Suprapubic skin (tissue), 4 donors: Measurements from ENCODE around the gene MPC2. TPM values are rescaled to one million over a fixed set of nuclear protein-coding genes. Genes with fewer than 3 reads are reported as not detected.

Experiments
- DNase-seq, 2 donors: peaks; one replicate each; pipeline ENCODE4 v3.0.0-alpha.2; 2019; ENCODE audit warnings: low spot score in 2 of 2
- H3K27ac ChIP-seq: fragments of 200-600 bp; sonication (generic); one replicate; pipeline ENCODE4 v1.5.1; 2019
- H3K27me3 ChIP-seq: fragments of 200-600 bp; sonication (generic); one replicate; pipeline ENCODE4 v1.5.1; 2019
- H3K36me3 ChIP-seq: fragments of 200-600 bp; sonication (generic); one replicate; pipeline ENCODE4 v1.5.1; 2019
- H3K4me1 ChIP-seq: fragments of 200-600 bp; sonication (generic); one replicate; pipeline ENCODE4 v1.5.1; 2019
- H3K4me3 ChIP-seq: fragments of 200-600 bp; sonication (generic); one replicate; pipeline ENCODE4 v1.5.1; 2019; ENCODE audit warnings: mild to moderate bottlenecking
- H3K9me3 ChIP-seq: fragments of 200-600 bp; sonication (generic); one replicate; pipeline ENCODE4 v1.5.1; 2019
- CTCF ChIP-seq, 2 donors: fragments of 200-600 bp in 1 of 2; fragments of 450-650 bp in 1 of 2; sonication (generic) in 1 of 2; IDR thresholded peaks; one replicate each; pipeline ENCODE4 v1.5.1; 2016 to 2019; ENCODE audit warnings: antibody characterized with exemption in 2 of 2, mild to moderate bottlenecking in 1 of 2, moderate library complexity in 1 of 2
- EP300 ChIP-seq: sonication (generic); formaldehyde crosslinking; IDR thresholded peaks from one replicate; pipeline ENCODE4 v1.6.1; 2017; ENCODE audit warnings: antibody characterized with exemption
- POLR2A ChIP-seq, 2 donors: fragments of 450-650 bp; IDR thresholded peaks; one replicate each; pipeline ENCODE4 v1.6.1; 2017; ENCODE audit warnings: antibody characterized with exemption in 2 of 2, mild to moderate bottlenecking in 2 of 2, moderate library complexity in 2 of 2
- POLR2AphosphoS5 ChIP-seq, 3 donors: sonication (generic); formaldehyde crosslinking; IDR thresholded peaks; one replicate each; pipeline ENCODE4 v1.6.1; 2017; ENCODE audit warnings: antibody characterized with exemption in 3 of 3
- WGBS: methylation state at CpG from one replicate; pipeline ENCODE4 v1.1.5; 2018; 5-methylcytosine and 5-hydroxymethylcytosine counted together
- total RNA-seq, 4 donors: library from RNA; depleted of rRNA; stranded (reverse); fragments of >200 nt; gene quantifications; one replicate each; pipeline ENCODE4 v1.1.0, GENCODE V29; 2016

Gene MPC2
- total RNA-seq, 4 donors from 2014 or later = 16.5 to 47.3 (median 34.4) TPM

DNA sequence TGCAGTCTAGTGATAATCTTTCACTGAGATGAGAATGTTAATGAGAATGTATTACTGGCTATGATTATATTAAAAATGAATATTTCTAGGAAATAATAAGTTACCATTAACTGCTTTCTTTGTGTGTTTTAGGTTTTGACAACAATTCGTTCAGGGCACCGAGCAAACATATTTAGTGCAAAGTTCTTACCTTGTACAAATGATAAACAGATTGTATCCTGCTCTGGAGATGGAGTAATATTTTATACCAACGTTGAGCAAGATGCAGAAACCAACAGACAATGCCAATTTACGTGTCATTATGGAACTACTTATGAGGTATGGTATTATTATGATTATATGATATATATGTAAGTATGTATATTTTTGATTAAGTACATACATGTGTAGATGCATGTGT, 37.8 kb upstream of the MPC2 start:
- TF ChIP-seq POLR2A (IDR thresholded peaks at IDR 0.05) (no peak), CTCF (IDR thresholded peaks at IDR 0.05) (no peak), POLR2AphosphoS5 (IDR thresholded peaks at IDR 0.05) (no peak), EP300 (no peak)
- peaks cover 44% of the 10 kb centered on the region for H3K36me3 ChIP-seq
- H3K27me3 ChIP-seq = no peaks in the 10 kb centered on the region
- H3K4me3 ChIP-seq = no peak overlapping the region
- no peak for DNase-seq
- WGBS = 84% methylated on average over 4 of the region's 4 CpGs
- H3K9me3 ChIP-seq = no peaks in the 10 kb centered on the region
- H3K4me1 ChIP-seq = peaks cover 9% of the 10 kb centered on the region
- H3K27ac ChIP-seq = no peak overlapping the region

- peaks cover 41% of the 10 kb centered on the region for H3K36me3 ChIP-seq
- no peak for TF ChIP-seq POLR2A (IDR thresholded peaks at IDR 0.05)
- TF ChIP-seq CTCF (IDR thresholded peaks at IDR 0.05) = no peak
- TF ChIP-seq EP300 = no peak
- no peak for TF ChIP-seq POLR2AphosphoS5 (IDR thresholded peaks at IDR 0.05)
- 81% methylated on average over 2 of the region's 2 CpGs for WGBS
Observed at GRCh38 chr1:167973832-167974231, 37.0 kb upstream of the MPC2 start.

GRCh38 chr1:167968569-167968968, 31.7 kb upstream of the MPC2 start:
- Histone ChIP-seq H3K4me1 (no peaks in the 10 kb centered on the region), H3K36me3 (peaks cover 18% of the 10 kb centered on the region), H3K27ac (no peak overlapping the region), H3K27me3 (no peaks in the 10 kb centered on the region), H3K9me3 (no peaks in the 10 kb centered on the region), H3K4me3 (no peak overlapping the region)
- TF ChIP-seq EP300 = no peak
- TF ChIP-seq POLR2A (IDR thresholded peaks at IDR 0.05) = no peak
- 79% methylated on average over 3 of the region's 3 CpGs for WGBS
- DNase-seq = no peak

More at GRCh38 chr1:167973832-167974231, 37.0 kb upstream of the MPC2 start:
- H3K27ac ChIP-seq = no peak overlapping the region
- H3K4me3 ChIP-seq = no peak overlapping the region
- DNase-seq = no peak
- H3K4me1 ChIP-seq = peaks cover 9% of the 10 kb centered on the region
- H3K9me3 ChIP-seq = no peaks in the 10 kb centered on the region
- no peaks in the 10 kb centered on the region for H3K27me3 ChIP-seq

DNA sequence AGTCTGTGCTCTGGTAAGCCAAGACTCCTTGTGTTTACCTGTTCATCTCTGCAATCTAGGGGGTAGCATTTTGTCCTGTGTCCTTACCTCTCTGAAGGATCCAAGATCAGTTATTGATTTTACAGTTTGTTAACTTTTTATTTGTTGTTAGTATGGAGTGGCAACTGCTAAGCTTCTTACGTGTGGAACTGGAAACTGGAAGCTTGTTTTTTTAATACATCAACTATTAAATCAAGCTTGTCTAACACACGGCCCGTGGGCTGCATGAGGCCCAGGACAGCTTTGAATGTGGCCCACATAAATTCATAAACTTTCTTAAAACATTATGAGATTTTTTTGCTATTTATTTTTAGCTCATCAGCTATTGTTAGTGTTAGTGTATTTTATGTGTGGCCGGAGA, 29.2 kb upstream of the MPC2 start:
- Histone ChIP-seq H3K9me3 (no peaks in the 10 kb centered on the region), H3K36me3 (peaks cover 12% of the 10 kb centered on the region), H3K27ac (no peak overlapping the region), H3K27me3 (no peaks in the 10 kb centered on the region), H3K4me1 (no peaks in the 10 kb centered on the region), H3K4me3 (no peak overlapping the region)
- no peak for DNase-seq
- WGBS = 88% methylated on average over 4 of the region's 4 CpGs
- TF ChIP-seq POLR2AphosphoS5 (IDR thresholded peaks at IDR 0.05) (no peak), POLR2A (IDR thresholded peaks at IDR 0.05) (no peak), EP300 (no peak), CTCF (IDR thresholded peaks at IDR 0.05) (no peak)

DNA sequence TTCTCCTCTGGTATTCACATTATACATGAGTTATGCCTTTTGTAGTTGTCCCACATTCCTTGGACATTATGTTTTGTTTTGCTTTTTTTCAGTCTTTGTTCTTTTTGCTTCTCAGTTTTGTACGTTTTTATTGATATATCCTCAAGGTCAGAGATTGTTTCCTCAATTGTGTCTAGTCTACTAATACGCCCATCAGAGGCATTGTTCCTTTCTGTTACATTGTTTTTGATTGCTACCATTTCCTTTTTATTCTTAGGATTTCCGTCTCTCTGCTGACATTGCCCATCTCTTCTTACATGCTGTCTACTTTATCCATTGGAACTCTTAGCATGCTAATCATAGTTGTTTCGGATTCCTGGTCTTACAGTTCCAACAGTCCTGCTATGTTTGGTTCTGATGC, 27.8 kb upstream of the MPC2 start:
- Histone ChIP-seq H3K36me3 (peaks cover 12% of the 10 kb centered on the region), H3K4me3 (no peak overlapping the region), H3K27me3 (no peaks in the 10 kb centered on the region), H3K27ac (no peak overlapping the region), H3K9me3 (no peaks in the 10 kb centered on the region), H3K4me1 (no peaks in the 10 kb centered on the region)
- 87% methylated on average over 4 of the region's 4 CpGs for WGBS
- TF ChIP-seq POLR2AphosphoS5 (IDR thresholded peaks at IDR 0.05) (no peak), POLR2A (IDR thresholded peaks at IDR 0.05) (no peak), EP300 (no peak), CTCF (IDR thresholded peaks at IDR 0.05) (no peak)
- DNase-seq = no peak

- H3K4me3 ChIP-seq = no peak overlapping the region
- no peaks in the 10 kb centered on the region for H3K27me3 ChIP-seq
- peaks cover 26% of the 10 kb centered on the region for H3K36me3 ChIP-seq
- TF ChIP-seq POLR2AphosphoS5 (IDR thresholded peaks at IDR 0.05) (no peak), POLR2A (IDR thresholded peaks at IDR 0.05) (no peak), CTCF (IDR thresholded peaks at IDR 0.05) (no peak), EP300 (no peak)
- no peaks in the 10 kb centered on the region for H3K4me1 ChIP-seq
- H3K9me3 ChIP-seq = no peaks in the 10 kb centered on the region
- DNase-seq = no peak
- no peak overlapping the region for H3K27ac ChIP-seq
Observed at GRCh38 chr1:167957710-167958109, 20.8 kb upstream of the MPC2 start.
